Measurements from ENCODE around the gene MAPK10.

- TF ChIP-seq CTCF (IDR thresholded peaks at IDR 0.05) (no peak), ZFX (IDR thresholded peaks at IDR 0.05; ENCODE audit: borderline replicate concordance) (no peak)
Observed at GRCh38 chr4:86152454-86152853, 207.4 kb downstream of the MAPK10 start.

Data from 22Rv1 (cell line).